ENCODE measurements around the gene MNX1. TPM values are rescaled to one million over a fixed set of nuclear protein-coding genes. Genes with fewer than 3 reads are reported as not detected.

The MNX1 gene
- total and polyA plus RNA-seq, 2 of the 4 experiments (the other 2 are of a cell fraction), result not detected

DNA sequence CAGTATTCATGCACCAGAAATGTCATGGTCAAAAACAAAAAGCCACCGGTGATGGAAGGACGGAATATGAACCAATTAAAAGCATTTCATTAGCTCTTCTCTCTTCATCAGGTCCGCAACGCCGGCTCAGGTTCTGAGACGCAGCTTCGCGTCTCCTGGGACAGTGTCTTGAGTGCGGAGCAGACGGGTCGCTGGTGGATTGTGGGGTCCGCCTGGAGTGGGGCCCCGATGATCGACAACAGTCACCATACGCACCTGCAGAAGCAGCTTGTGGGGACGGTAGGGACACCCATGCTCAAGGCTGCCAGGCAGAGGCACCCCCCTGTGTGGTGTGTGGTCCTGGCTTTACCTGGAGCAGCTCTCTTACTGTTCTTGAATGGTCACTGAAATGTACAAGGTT lies 47.6 kb downstream of the MNX1 start:
- Histone ChIP-seq H3K4me1 (ENCODE audit: control insufficient read depth, insufficient read depth, low read length) (no peaks in the 10 kb centered on the region), H2BK5ac (ENCODE audit: low read depth, low read length, poor library complexity, severe bottlenecking) (no peak overlapping the region), H3K27ac (ENCODE audit: insufficient read depth, low read length) (no peak overlapping the region), H3K56ac (ENCODE audit: extremely low read depth, insufficient read depth, low read length) (no peak overlapping the region), H2BK20ac (ENCODE audit: low read depth, low read length) (no peak overlapping the region), H2AK5ac (ENCODE audit: low read depth, low read length) (no peak overlapping the region), H3K9me3 (ENCODE audit: control insufficient read depth, insufficient read depth, low read length) (no peaks in the 10 kb centered on the region), H3K4me2 (ENCODE audit: low read depth, low read length) (no peak overlapping the region), H4K91ac (ENCODE audit: insufficient read depth, low read depth, low read length) (no peak overlapping the region), H3K27me3 (ENCODE audit: control insufficient read depth, insufficient read depth, low read length) (no peaks in the 10 kb centered on the region), H3K9me1 (ENCODE audit: insufficient read depth, low read length) (no peaks in the 10 kb centered on the region), H3K23ac (ENCODE audit: low read depth, low read length) (no peak overlapping the region), H4K5ac (ENCODE audit: low read depth, low read length) (no peak overlapping the region), H3K36me3 (ENCODE audit: control insufficient read depth, insufficient read depth, low read length) (peaks cover 75% of the 10 kb centered on the region), H2AFZ (replicated peaks; ENCODE audit: low read length, poor library complexity) (no peak overlapping the region), H4K8ac (ENCODE audit: low read depth in 2 of 2, low read length in 2 of 2) (no peak overlapping the region), H2AK9ac (replicated peaks; ENCODE audit: low read depth, low read length, poor library complexity) (no peak overlapping the region), H4K20me1 (ENCODE audit: insufficient read depth, low read length) (peaks cover 15% of the 10 kb centered on the region; the same call in 1 of the 2 replicates), H3K4ac (ENCODE audit: low read depth, low read length) (no peak overlapping the region), H3K9ac (ENCODE audit: low read depth, low read length) (no peak overlapping the region), H3K14ac (replicated peaks; ENCODE audit: low read depth, low read length) (no peak overlapping the region), H3K4me3 (ENCODE audit: insufficient read depth, low read depth, low read length) (no peak overlapping the region), H3K79me1 (ENCODE audit: low read depth in 1 of 2, low read length in 2 of 2) (peaks cover 7 to 26% of the 10 kb centered on the region in 2 experiments; a peak in 3 of 4 replicates), H3K18ac (ENCODE audit: low read depth, low read length) (no peak overlapping the region), H2BK120ac (ENCODE audit: low read depth, low read length) (no peak overlapping the region), H2BK15ac (ENCODE audit: low read depth, low read length) (no peak overlapping the region)
- intact Hi-C loops (cut with micrococcal nuclease), result loop anchor here (10.0 kb wide), 1 partner anchor 412 kb away; no protein-coding TSS in a partner anchor
- POLR2A ChIA-PET (ENCODE audit: unreplicated experiment), result no interaction called here
- no TSS peak for BruUV-seq (replicated peaks)
- CTCF ChIA-PET, result no interaction called here
- DNase-seq (no peak), ATAC-seq (ENCODE audit: low read depth) (no peak)
- 100% methylated on average over 7 of the region's 16 CpGs; no CpG with 5 or more reads in 1 of the 2 experiments for WGBS, 2 experiments (ENCODE audit: extremely low coverage in 2 of 2, insufficient read length in 1 of 2)
- TF ChIP-seq RFX5 (IDR thresholded peaks at IDR 0.05; ENCODE audit: low read depth, low read length) (no peak), FOS (IDR thresholded peaks at IDR 0.05; ENCODE audit: low read depth, low read length) (no peak), CHD1 (IDR thresholded peaks at IDR 0.05; ENCODE audit: low read depth, low read length) (no peak), NFE2L2 (IDR thresholded peaks at IDR 0.05; ENCODE audit: low read depth, low read length) (no peak), RAD21 (IDR thresholded peaks at IDR 0.05; ENCODE audit: low read length) (no peak), MAFK (IDR thresholded peaks at IDR 0.05; ENCODE audit: low read depth, low read length) (no peak), BHLHE40 (IDR thresholded peaks at IDR 0.05; ENCODE audit: low read depth, low read length) (no peak), RCOR1 (IDR thresholded peaks at IDR 0.05; ENCODE audit: insufficient replicate concordance, low read length) (no peak), POLR2A (IDR thresholded peaks at IDR 0.05; ENCODE audit: low read depth, low read length) (no peak)
- TF ChIP-seq, protein P1, sequence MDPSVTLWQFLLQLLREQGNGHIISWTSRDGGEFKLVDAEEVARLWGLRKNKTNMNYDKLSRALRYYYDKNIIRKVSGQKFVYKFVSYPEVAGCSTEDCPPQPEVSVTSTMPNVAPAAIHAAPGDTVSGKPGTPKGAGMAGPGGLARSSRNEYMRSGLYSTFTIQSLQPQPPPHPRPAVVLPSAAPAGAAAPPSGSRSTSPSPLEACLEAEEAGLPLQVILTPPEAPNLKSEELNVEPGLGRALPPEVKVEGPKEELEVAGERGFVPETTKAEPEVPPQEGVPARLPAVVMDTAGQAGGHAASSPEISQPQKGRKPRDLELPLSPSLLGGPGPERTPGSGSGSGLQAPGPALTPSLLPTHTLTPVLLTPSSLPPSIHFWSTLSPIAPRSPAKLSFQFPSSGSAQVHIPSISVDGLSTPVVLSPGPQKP (IDR thresholded peaks at IDR 0.05; ENCODE audit: borderline replicate concordance, low read depth, low read length), result no peak
- TF ChIP-seq, protein P2, sequence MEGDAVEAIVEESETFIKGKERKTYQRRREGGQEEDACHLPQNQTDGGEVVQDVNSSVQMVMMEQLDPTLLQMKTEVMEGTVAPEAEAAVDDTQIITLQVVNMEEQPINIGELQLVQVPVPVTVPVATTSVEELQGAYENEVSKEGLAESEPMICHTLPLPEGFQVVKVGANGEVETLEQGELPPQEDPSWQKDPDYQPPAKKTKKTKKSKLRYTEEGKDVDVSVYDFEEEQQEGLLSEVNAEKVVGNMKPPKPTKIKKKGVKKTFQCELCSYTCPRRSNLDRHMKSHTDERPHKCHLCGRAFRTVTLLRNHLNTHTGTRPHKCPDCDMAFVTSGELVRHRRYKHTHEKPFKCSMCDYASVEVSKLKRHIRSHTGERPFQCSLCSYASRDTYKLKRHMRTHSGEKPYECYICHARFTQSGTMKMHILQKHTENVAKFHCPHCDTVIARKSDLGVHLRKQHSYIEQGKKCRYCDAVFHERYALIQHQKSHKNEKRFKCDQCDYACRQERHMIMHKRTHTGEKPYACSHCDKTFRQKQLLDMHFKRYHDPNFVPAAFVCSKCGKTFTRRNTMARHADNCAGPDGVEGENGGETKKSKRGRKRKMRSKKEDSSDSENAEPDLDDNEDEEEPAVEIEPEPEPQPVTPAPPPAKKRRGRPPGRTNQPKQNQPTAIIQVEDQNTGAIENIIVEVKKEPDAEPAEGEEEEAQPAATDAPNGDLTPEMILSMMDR (conservative IDR thresholded peaks at IDR 0.05; ENCODE audit: low read depth, low read length), result no peak
- in situ Hi-C loops (cut with MboI; ENCODE audit: low sequenced_read_pairs), result loop anchor here (25.0 kb wide), 3 partner anchors 174 to 424 kb away; partner anchors contain the start of gene UBE3C
- dilution Hi-C loops (cut with HindIII; ENCODE audit: low sequenced_read_pairs, unreplicated experiment), result no loop called here

Measured in IMR-90 (cell line).